Pancreas (tissue), 10 donors: ENCODE results near the gene TMEM59. TPM values are rescaled to one million over a fixed set of nuclear protein-coding genes. Genes with fewer than 3 reads are reported as not detected.
"Not testable (repeated sequence)": the region's sequence is repeated elsewhere in the genome, so short reads cannot be mapped to it uniquely, and the experiment has no call there.

Experiments used
- ATAC-seq, 4 donors: fragments of 200-7000 bp; cut with Tn5 transposase; one replicate each; pipeline versions ENCODE4 v1.8.0 to v1.9.1; 2020; ENCODE audit warnings: mild to moderate bottlenecking in 4 of 4, moderate library complexity in 4 of 4
- DNase-seq, 6 donors: peaks; one replicate each; pipeline ENCODE4 v3.0.0-alpha.2; 2020
- FAIRE-seq: peaks from 2 replicates; lab custom pipeline; 2012; peaks lifted over from hg19 to GRCh38; lab: Jason Lieb, UNC
- H3K27ac ChIP-seq, 4 donors: fragments of 200-600 bp; sonication (generic); 1 replicate in 3 of 4; 2 replicates in 1 of 4; pipeline versions ENCODE4 v1.5.0 to v1.8.0; 2020
- H3K27me3 ChIP-seq, 4 donors: fragments of 200-600 bp; one replicate each; pipeline ENCODE4 v1.8.0; 2021
- H3K36me3 ChIP-seq, 3 donors: fragments of 200-600 bp; sonication (generic) in 1 of 3; one replicate each; pipeline versions ENCODE4 v1.5.0 to v1.8.0; 2020 to 2021
- H3K4me1 ChIP-seq, 3 donors: fragments of 200-600 bp; one replicate each; pipeline ENCODE4 v1.8.0; 2021
- H3K4me3 ChIP-seq, 4 donors: fragments of 200-600 bp; sonication (generic) in 2 of 4; one replicate each; pipeline versions ENCODE4 v1.5.0 to v1.8.0; 2020 to 2021
- H3K9me3 ChIP-seq, 4 donors: fragments of 200-600 bp; one replicate each; pipeline ENCODE4 v1.8.0; 2021
- WGBS, 2 donors: extraction: QIAGEN DNeasy Blood & Tissue Kit; methylation state at CpG; one replicate each; pipeline ENCODE4 v1.1.7; 2013; 5-methylcytosine and 5-hydroxymethylcytosine counted together
- intact Hi-C, 3 donors: fragments of 100-400 bp; cut with DNase I; formaldehyde crosslinking; loops; one replicate each; pipeline versions ENCODE4 v1.11.1 to v1.14.2; 2022
- polyA plus RNA-seq, 2 donors: library from polyadenylated mRNA; stranded (reverse); fragments of 200-250 nt; gene quantifications; one replicate each; pipeline ENCODE4 v1.2.3, GENCODE V29; 2013
- total RNA-seq, 6 donors: library from RNA; stranded (reverse); fragmentation: NEBNext Ultra II Directional in 4 of 6; extraction: Animal tissue kit (Norgen Biotek cat#: 25700) in 4 of 6; gene quantifications; one replicate each; pipeline versions ENCODE4 v1.2.1 to v1.2.4, GENCODE V29; 2021 to 2023
- TF ChIP-seq, protein P1 (sequence below), 4 donors: fragments of 200-600 bp; sonication (generic) in 3 of 4; IDR thresholded peaks; one replicate each; pipeline versions ENCODE4 v1.5.0 to v1.8.0; 2021; ENCODE audit warnings: antibody characterized with exemption in 4 of 4
- donor health status: healthy with polysubstance abuse.
- donor health status: DM: no; HTN: no; CAD: no; lungs with moderate emphysema.
- donor health status: DM: no; HTN: no; CAD: no.
- donor health status: control.
- donor health status: control.
- donor health status: Bipolar disorder and iron deficiency.
- donor health status: DM: yes; HTN: yes; CAD: no.
- donor health status: DM: no; HTN: no; CAD: no.
- donor health status: DM: no; HTN: no; CAD: no.
- donor health status: DM: yes; HTN: yes; CAD: no.

The TMEM59 gene
- total and polyA plus RNA-seq, 8 donors = 59.9 to 316 (median 232) TPM

DNA sequence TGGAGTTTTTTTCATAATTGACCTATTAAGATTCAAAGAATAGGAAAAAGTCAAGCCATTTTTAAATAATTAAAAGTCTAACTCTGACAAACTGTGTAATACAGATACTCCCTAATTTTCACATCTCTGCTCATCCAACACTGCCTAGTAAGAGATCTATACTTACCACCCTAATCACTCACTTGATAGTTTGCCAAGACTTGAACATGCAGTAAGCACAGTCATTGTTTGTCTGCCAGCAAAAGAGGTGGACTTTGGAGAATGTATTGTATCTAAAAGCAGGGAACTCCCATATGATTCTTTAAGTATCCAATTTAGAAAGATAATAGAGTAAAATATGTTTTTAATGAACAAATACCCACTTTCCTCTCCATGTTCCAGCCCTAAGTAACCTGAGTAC, 15.5 kb downstream of the TMEM59 start:
- intact Hi-C loops = no loop called here
- Histone ChIP-seq H3K36me3 (peaks cover 8 to 63% (median 50%) of the 10 kb centered on the region in 3 donors), H3K9me3 (no peaks in the 10 kb centered on the region), H3K4me1 (no peaks in the 10 kb centered on the region), H3K4me3 (no peak overlapping the region), H3K27me3 (no peaks in the 10 kb centered on the region), H3K27ac (no peak overlapping the region)
- TF ChIP-seq, protein P1, sequence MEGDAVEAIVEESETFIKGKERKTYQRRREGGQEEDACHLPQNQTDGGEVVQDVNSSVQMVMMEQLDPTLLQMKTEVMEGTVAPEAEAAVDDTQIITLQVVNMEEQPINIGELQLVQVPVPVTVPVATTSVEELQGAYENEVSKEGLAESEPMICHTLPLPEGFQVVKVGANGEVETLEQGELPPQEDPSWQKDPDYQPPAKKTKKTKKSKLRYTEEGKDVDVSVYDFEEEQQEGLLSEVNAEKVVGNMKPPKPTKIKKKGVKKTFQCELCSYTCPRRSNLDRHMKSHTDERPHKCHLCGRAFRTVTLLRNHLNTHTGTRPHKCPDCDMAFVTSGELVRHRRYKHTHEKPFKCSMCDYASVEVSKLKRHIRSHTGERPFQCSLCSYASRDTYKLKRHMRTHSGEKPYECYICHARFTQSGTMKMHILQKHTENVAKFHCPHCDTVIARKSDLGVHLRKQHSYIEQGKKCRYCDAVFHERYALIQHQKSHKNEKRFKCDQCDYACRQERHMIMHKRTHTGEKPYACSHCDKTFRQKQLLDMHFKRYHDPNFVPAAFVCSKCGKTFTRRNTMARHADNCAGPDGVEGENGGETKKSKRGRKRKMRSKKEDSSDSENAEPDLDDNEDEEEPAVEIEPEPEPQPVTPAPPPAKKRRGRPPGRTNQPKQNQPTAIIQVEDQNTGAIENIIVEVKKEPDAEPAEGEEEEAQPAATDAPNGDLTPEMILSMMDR (IDR thresholded peaks at IDR 0.05) = no peak
- FAIRE-seq (no peak), ATAC-seq (no peak), DNase-seq (no peak)

DNA sequence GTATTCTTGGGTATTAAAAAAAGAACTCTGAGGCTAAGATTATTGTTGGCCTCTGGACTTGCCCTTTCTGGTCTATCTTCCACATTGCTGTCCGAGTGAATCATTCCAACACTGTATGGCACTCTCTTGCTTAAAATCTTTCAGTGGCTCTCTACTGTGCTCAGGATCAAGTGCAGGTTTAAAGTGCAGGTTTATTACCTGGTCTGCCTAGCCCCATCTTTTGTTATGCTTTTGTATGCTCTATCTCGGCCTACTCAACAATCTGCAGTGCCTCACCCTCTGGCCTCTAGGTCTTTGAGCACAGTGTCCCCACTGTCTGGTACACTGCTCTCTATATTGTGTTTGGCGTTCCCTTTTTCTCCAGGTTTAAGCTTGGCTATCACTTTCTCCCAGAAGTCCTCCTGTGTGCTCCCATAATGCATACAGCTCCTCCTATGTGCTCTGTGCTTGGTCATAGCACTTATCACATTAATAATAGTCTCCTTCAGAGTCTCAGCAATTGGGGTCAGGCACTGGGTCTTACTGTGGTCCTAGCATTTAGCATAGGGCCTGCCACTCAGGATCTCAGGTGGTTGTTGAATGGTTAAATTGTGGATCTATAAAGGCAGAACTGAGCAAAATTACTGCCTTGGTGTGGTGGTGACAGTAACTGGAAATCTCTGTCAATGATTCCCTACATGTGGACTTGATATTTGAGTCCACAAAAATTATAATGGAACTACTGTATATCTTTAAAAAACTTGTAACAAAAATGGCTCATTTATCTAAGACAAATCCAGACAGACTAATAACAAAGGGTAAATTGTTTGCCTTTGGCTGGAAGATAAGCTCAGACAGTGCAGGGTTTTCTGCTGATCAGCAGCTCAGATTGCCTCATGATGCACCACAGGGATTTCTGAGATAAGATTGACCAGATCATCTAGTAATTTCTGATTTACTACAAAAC, 24.4 kb downstream of the TMEM59 start:
- Histone ChIP-seq H3K27ac (peak overlapping the region in 2 of 4 donors; percentile 32 to 44), H3K4me1 (no peaks in the 10 kb centered on the region), H3K9me3 (no peaks in the 10 kb centered on the region), H3K36me3 (peaks cover 0 to 24% (median 19%) of the 10 kb centered on the region in 3 donors), H3K27me3 (no peaks in the 10 kb centered on the region), H3K4me3 (no peak overlapping the region)
- TF ChIP-seq, protein P1 (IDR thresholded peaks at IDR 0.05) = no peak
- no peak for DNase-seq
- WGBS, 2 donors = 69 to 76% methylated on average over 3 of the region's 3 CpGs
- no peak for FAIRE-seq
- ATAC-seq = peak in 3 of 4 donors; percentile 51 to 64 (median 62)
- intact Hi-C loops = no loop called here

GRCh38 chr1:54027848-54028247, 25.2 kb downstream of the TMEM59 start:
- 62% methylated on average over 5 of the region's 5 CpGs for WGBS, 2 donors
- Histone ChIP-seq H3K36me3 (peaks cover 0 to 21% (median 13%) of the 10 kb centered on the region in 3 donors), H3K9me3 (no peaks in the 10 kb centered on the region), H3K4me1 (no peaks in the 10 kb centered on the region), H3K4me3 (no peak overlapping the region), H3K27ac (peak overlapping the region in 1 of 4 donors; percentile 32), H3K27me3 (no peaks in the 10 kb centered on the region)
- DNase-seq = no peak
- intact Hi-C loops = no loop called here
- FAIRE-seq = no peak
- TF ChIP-seq, protein P1 (IDR thresholded peaks at IDR 0.05) = no peak
- ATAC-seq = peak in 3 of 4 donors; percentile 52 to 90 (median 81)

DNA sequence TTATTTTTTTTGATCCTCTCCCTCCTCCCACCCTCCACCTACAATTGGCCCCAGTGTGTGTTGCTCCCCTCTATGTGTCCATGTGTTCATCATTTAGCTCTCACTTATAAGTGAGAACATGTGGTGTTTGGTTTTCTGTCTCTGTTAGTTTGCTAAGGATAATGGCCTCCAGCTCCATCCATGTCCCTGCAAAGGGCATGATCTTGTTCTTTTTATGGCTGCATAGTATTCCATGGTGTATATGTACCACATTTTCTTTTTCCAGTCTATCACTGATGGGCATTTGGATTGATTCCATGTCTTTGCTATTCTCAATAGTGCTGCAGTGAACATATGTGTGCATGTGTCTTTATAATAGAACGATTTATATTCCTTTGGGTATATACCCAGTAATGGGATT, 28.2 kb downstream of the TMEM59 start:
- FAIRE-seq, H3K36me3 ChIP-seq, H3K9me3 ChIP-seq, H3K4me3 ChIP-seq, H3K27ac ChIP-seq, H3K27me3 ChIP-seq, intact Hi-C loops, DNase-seq, ATAC-seq, H3K4me1 ChIP-seq: not testable (repeated sequence)
- 73 to 89% methylated on average over 1 of the region's 1 CpG for WGBS, 2 donors

DNA sequence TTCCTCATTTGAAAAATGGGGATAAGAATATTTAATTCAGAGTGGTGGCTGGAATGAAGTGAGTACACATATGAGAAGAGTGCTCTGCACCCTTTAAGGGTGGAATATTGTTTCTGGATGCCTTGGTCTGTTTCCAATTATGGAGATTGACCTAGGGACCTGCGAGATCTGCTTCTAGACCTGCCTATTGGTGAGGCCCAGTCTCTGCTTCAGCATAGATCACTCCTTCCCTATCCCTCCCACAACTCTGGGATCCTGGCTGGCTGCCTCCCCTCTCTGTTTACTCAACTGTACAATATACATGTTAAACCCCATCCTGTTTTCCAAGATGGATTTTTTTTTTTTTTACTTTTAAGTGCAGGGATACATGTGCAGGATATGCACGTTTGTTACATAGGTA, 28.6 kb downstream of the TMEM59 start:
- DNase-seq (no peak), FAIRE-seq (no peak), ATAC-seq (no peak)
- Histone ChIP-seq H3K27me3 (no peaks in the 10 kb centered on the region), H3K9me3 (no peaks in the 10 kb centered on the region), H3K36me3 (no peaks in the 10 kb centered on the region), H3K4me3 (no peak overlapping the region), H3K27ac (no peak overlapping the region), H3K4me1 (no peaks in the 10 kb centered on the region)
- TF ChIP-seq, protein P1 (IDR thresholded peaks at IDR 0.05) = no peak
- 78 to 79% methylated on average over 2 of the region's 2 CpGs for WGBS, 2 donors
- intact Hi-C loops = no loop called here

GRCh38 chr1:54019562-54020176, 33.3 kb downstream of the TMEM59 start:
- H3K4me1 ChIP-seq, FAIRE-seq, H3K36me3 ChIP-seq, H3K27me3 ChIP-seq, DNase-seq, H3K27ac ChIP-seq, ATAC-seq, H3K9me3 ChIP-seq, intact Hi-C loops, H3K4me3 ChIP-seq: not testable (repeated sequence)
- WGBS, 2 donors = 81 to 91% methylated on average over 10 of the region's 10 CpGs
